Fibroblast of peridontal ligament (primary cell): ENCODE data around the gene CKM.

Experiments used
- DNase-seq: peaks from one replicate; pipeline ENCODE4 v3.0.0-alpha.2; 2010; ENCODE audit errors: extremely low read depth

CKM gene

DNA sequence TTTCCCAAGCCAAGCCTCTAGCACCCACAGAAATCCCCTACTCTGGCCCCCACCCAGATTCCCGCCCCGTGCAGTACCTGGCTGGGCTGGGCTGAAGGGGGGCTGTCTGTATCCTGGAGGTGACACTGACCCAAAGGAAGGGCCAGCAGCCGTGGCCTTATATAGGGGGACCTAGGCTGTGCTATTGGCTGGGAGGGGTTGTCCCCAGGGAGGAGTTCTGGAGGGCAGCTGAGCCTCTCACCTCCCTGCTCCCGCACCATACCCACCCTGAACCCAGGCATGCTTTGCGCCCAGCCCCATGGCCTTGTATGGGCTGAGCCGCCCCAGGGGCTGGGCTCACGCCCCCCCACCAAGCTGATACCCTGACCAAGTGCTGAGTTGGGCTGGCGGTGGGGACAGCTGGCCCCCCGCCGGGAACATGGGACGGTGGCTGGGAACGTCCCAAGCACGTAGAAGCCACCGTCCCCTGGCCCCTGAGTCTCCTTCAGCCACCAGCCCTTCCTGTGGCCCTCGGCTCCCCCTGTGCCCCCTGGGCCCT, at the start of gene CKM:
CKM (minus strand) TSS at position 132 of the 538 bp plus-strand sequence. CDS start 3,162 bp downstream, outside the sequence.
- no peak for DNase-seq

DNA sequence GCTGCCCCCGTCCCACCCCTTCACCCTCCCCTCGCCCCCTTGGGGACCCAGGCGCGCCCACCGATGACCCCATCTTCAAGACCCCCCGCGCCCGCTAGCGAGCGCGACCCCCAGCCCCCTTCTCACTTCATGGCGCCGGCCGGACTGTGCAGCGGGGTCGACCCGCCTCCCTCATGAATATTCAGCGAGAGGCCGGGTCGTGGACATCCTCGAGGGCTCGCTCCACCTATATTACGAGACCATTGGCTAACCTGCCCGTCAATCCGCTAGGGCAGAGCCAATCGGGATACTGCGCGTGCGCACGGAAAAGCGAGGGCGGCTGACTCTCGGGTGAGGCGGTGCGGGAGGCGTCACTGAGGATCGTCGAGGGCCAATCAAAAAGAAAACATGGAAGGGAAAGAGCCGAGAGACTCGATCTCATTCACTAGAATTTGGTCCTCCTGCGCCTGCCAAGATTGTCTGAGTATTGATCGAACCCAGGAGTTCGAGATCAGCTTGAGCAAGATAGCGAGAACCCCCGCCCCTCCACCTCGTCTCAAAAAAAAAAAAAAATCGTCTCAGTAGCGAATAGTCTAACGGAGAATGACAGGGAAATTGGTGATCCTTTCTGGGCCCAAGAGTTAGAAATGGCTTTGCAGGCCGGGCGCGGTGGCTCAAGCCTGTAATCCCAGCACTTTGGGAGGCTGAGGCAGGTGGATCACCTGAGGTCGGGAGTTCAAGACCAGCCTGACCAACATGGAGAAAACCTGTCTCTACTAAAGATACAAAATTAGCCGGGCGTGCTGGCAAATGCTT, 47.9 kb upstream of the CKM start, which contains the start of gene ERCC2:
ERCC2 (minus strand) TSS at position 164 of the 795 bp plus-strand sequence; CDS start at position 131, 33 bp downstream.
- DNase-seq, result peak; percentile 99

DNA sequence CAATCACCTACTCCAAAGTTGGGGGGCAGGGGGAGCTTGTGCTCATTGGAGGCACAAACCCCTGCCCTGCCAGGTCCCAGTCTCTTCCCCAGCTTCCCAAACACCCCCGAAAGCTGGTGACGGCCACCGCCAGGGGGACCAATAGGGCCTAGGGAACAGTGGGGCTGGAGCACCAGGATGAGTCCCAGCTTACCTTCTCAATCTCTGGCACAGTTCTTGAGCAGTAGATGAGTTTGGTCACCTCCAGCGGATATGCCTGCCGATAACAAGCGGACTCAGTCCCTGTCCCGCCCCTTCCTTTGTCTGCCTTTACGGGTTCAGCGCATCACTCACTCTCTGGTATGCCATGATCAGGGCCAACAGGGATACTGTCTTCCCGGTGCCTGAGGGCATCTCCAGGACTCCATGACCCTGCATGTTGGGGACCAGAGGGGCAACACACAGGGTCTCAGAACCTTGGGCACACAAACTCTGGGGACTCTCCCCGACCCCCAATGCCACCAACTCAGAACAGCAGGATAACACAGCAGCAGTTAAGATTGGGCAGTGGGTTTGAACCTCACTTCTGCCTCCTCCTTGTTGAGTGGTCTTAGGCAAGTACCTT, 46.2 kb upstream of the CKM start:
- no peak for DNase-seq

DNA sequence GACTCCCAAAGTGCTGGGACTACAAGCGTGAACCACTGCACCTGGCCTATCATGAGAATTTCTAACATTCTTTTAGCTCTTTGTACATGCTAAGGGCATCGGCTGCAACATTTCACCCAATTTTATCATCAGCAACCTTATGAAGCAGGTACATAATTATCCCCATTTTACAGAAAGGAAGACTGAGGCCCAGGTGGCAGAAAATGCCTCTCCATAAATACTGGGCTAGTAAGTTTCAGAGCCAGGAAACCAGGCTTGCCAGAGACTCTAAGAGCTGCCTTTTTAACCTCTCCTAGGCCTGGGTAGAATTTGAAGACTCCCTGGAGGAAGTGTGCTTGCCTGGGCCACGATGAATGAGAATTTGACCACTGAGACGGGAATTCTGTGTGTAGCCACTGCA, 45.5 kb upstream of the CKM start:
- DNase-seq, result no peak

DNA sequence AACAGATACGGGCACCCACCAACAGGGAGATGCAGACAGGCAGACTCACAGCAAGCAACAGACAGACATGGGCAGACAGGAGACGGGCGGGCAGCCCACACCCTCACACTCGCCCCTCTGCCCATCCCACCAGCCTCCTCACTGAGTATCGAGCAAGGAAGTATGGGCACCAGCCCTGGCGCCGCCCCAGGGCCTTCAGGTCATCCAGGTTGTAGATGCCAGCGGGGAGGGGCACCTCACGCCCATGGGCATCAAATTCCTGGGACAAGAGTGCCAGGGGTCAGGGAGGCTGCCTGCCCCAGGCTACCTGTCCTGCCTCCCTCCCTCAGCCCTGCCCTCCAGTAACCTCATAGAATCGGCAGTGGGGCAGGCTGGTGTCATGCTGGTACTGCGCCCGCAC, 42.0 kb upstream of the CKM start:
- no peak for DNase-seq

DNA sequence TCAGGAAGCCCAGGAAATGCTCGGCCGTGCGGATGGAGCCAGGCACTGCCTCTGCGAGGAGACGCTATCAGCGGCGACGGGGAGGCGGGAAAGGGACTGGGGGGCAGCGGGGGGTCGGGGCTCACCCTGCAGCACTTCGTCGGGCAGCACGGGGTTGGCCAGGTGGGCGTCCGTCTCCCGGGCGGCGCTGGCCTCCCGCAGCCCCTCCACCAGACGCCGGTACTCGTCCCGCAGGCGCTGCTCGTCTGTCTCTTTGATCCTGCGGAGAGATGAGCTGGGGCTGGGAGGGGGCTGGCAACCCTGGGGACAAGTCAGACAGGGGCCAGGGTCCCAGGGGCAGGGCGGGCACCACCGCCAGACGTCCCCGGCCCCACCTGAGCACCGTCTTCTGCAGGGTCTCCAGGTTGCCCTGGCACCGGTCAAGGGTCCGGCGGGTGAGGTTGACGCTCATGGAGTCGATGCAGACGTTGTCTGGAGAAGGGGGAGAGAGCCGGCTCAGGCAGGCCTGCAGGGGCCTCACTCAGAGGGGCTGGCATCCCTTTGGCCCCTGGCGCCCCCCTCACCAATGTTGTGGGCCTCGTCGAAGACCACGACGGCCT, 41.3 kb upstream of the CKM start:
- DNase-seq, result no peak

DNA sequence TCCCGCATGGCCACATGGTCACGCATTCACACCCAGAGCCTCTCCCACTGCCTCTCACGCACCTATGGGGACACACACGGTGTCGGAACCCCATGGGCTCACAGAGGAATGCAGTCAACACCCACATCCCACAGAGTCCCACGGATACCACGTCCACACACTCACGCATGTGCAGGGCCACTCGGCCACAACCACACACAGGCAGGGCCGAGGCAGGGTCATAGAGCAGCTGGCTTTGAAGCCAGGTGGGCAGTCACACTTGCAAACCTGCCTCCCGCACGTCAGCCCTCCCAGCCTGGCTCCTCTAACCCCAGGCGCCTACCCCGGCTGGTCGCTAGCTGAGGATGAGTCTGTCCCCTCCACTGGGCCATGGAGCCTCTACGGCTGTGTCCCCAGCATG, 39.6 kb upstream of the CKM start:
- DNase-seq, result no peak

DNA sequence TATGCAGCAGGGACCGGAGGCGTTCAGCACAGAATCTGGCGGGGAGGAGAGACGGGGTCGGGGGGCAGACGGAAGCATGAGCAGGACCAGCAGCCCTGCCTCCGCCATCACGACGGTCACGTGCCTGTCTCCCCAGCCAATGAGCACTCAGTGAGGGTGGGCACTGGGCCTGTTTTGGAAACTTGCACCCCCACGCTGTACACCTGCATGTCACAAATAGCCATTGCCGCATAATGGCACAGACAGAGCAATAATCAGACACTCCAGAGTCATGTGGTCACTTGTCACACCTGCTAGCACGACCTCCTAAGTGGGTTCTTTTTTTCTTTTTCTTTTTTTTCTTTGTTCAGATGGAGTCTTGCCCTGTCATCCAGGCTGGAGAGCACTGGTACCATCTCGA, 38.9 kb upstream of the CKM start:
- no peak for DNase-seq

DNA sequence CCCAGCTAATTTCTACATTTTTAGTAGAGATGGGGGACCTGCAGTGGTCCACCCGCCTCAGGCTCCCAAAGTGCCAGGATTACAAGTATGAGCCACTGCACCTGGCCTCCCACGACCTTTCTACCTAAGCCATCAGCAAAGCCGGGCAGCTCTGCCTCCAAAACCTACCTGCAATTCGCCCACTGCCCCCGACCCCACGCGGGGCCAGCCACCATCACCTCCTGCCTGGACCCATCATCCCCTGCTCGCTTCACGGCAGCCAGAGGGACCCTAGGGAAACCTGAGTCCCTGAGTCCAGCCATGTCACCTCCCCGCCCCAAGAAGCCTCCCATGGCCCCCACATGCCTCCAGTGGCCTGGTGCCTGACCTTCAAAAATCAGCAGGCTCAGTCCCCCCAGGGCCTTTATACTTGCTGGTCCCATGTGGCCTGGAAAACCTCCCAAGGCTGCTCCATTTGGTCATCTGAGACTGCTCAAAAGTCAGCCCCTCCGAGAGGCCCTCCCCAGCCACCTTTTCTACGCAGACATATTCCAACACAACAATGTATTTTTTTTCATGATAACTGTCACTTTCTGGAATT, 35.6 kb upstream of the CKM start:
- DNase-seq, result no peak

DNA sequence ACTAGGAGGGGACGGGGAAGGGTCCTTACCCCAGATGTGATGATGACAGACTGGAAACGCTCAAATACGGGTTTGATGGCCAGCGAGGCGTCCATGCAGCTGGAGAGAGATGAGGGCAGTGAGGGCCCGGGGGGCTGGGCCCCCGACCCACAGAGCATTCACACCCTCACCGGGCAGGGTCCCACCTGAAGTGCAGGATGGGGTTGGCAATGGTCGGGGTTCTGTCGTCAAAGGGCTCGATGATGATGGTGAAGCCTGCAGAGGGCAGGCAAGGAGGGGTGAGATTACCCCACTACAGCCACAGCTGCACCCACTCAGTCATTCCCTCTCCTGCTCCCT, 34.7 kb upstream of the CKM start:
- no peak for DNase-seq

DNA sequence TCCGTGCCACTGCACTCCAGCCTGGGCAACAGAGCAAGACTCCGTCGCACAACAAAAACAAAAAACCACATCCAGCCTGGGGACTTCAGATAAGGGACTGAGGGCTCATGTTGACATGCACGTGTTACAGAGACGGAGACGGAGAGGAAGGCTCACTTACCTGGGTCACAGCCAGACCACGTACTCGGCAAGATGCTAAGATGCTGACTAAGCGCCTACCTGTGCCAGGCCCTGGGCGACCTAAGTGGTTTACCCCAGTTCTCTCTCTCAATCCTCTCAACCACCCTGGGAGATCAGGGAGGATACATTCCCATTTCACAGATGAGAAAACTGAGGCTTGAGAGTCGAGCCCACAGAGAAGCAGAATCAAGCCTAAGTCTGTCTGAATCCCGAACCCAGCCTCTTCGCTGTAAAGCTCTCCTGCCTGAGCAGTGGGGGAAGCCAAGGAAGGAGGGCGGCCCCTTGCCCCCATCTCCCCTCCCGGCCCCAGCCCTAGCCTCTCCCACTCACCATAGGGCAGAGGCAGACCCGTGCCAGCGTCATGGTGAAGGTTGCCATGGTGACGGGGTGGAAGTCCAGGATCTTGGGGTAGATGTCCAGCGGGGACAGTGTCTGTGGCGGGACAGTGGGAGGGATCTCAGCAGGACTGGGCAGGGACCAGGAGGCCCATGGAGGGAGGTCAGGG, 34.2 kb upstream of the CKM start:
- DNase-seq, result no peak

DNA sequence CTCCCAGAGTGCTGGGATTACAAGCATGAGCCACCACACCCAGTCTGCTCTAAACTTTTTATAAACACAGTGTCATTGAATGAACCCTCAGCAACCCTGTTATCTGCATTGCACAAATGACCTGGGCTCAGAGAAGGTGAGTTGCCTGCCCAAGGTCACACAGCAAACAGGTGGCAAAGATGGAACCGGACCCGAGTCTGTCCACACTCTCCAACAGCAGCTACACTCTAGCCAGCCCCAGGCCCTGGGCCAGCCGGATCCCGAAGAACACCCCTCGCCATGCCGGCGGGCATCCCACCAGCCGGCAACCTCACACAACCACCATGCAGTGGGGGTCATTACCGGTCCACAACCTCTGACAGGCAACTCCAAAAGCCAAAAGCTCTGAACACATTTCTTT, 33.2 kb upstream of the CKM start:
- no peak for DNase-seq

DNA sequence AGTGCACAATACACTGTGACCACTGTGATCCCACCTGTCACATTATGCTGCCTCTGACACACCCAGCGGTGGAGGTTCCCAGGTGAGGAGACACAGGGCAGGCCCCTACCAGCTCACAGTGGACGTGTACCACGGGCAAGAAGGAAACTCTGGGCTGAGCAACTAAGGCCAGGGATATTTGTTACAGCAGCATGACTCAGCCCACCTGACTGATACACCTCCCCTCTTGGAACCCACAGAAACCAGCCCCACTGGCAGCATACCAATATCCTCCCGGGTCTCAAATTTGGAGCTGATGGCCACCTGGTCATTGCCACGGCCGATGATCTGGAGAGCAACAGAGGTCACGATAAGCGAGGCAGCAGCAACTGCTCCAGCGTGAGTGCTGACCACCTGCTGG, 32.7 kb upstream of the CKM start:
- DNase-seq, result no peak

DNA sequence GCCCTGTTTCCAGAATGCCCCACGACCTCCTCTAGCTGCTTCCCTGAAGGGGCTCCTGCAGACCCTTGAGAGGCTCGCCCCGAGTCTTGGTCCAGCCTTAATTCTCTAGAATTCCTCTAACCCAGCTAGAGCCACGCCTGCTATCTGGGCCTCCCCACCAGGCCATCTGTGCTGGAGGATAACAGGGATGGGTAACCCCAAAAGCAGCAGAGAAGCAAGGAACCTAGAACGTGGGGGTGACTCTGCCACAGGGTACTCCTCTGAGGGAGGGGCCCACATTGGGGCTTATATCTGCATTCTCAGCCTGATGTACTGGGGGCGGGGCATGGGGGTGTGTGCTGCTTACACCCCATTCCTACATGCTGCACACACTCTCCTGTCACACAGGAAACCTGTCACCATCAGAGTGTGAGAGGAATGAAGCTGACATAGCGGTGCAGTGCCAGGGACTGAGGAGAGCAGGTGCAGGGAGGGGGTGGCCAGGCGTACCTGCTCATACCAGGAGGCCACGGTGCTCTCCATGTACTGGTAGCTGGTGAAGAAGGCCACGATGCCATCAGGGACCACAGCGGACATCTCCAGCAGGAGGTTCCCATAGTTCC, 31.7 kb upstream of the CKM start:
- DNase-seq, result no peak

DNA sequence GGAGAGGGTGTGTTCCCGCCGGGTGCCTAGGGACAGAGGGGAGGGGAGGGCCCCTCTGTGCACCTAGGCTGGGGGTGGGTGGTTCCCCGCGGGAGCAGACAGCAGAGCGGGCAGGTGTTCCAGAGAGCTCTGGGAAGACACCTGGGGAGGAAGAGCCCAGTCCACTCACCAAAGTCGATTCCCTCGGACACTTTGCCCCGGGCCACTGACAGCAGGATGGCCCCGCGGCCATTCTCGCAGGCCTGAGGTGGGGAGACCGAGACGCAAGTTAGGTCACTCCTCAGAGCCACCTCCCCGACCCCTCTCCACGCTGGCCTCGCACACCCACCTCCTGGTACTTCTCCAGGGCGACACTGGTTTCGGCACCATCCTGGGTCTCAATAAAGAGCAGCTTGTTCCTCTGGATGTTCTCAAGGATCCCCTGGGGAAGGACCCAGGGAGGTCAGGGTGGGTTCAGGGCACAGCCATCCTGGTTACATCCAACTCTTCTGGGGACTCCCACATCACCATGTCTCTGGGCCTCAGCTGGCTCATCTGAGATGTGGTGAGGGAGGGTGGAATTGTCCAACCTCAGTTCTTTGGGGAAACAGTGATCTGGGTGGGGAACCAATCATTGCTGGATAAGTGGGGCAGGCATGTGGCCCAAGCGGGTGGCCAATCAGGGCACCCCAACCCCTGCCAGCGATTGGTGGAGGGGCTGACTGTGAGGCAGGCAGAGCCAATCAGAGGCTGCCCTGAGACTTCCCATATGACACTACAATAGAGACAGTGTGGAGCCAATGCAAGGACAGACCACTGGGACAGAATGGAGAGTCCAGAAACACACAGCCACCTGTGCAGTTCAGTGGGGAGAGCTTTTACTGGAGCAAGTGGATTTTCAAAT, 30.5 kb upstream of the CKM start:
- DNase-seq, result no peak

DNA sequence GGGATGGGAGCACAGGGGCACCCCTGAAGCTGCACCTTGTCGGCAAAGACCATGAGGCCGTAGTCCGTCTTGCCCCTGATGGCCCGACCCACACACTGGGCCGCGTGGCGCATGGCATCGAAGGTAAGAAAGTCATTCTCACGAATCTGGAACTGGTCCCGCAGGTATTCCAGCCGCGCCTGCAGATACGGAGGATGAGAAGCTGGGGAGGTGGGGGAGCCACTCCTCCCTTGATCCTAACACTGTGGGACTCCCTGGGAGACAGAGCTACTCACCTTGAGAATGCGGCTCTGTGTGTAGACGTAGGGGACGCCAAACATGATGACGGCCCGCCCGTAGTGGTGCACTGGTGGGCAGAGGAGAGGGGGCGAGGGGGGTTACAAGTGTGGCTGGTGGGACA, 29.8 kb upstream of the CKM start:
- no peak for DNase-seq

DNA sequence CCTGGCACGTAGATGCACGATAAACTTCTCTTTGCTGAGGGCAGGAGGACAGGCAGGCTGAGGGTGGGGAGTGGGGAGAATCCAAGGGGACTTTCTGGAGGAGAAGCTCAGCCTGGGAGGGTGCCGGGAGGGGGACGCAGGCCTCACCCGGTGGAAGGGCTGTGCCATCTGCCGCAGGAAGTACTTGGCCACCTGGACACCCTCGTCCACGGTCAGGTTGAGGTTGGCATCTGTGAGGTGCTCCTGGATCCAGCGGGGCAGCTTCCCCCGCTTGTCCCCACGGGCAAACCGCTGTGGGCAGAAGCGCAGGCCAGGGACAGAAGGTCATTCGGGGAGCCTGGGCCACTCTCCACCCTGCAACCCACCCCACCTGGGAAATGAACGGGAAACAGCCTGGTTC, 29.4 kb upstream of the CKM start:
- no peak for DNase-seq

DNA sequence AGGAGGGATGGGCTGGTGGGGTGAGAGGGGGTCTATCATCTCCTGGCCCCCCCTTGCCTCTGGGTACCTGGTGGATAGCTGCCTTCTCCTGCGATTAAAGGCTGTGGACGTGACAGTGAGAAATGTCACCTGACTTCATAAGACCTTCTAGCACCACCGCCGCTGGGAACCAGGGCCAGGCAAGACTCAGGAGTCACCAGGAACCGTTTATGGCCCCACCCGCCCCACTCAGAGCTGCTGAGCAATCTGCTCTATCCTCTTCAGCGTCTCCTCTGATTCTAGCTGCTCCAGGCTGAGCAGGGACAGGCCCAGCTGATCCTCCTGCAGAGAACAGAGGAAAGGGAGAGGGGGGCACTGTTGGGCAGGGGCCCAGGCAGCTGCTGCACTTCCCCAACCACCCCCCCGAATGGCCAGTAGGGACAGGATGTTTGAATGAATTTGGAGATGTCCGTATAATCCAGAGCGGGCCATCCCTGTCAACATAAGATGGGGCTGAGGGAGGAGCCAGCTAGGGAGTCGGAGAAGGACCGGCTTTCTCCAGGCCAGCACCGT, 28.8 kb upstream of the CKM start:
- no peak for DNase-seq

DNA sequence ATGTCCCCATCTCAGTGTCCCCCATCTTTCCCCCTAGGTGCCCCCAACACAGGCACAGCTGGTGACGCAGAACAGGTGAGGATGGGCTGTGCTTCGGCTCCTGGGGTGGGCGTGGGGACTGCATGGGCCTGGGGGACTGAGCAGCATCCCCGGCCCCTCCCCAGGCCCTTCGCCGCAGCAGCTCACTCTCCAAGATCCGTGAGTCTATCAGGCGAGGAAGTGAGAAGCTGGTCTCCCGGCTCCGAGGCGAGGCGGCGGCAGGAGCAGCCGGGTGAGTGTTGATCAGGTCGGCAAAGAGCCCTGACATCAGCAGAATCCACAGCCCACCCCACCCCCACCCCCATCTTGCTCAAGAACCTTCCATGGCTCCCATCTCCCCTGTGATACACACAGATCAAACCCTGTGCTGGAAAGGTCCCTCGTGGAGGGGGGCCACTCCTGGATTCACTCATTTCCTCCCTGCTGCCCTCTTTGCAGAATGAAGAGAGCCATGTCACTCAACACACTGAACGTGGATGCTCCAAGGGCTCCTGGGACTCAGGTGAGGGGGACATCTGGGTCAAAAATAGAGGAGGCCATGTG, 27.9 kb upstream of the CKM start:
- DNase-seq, result no peak

DNA sequence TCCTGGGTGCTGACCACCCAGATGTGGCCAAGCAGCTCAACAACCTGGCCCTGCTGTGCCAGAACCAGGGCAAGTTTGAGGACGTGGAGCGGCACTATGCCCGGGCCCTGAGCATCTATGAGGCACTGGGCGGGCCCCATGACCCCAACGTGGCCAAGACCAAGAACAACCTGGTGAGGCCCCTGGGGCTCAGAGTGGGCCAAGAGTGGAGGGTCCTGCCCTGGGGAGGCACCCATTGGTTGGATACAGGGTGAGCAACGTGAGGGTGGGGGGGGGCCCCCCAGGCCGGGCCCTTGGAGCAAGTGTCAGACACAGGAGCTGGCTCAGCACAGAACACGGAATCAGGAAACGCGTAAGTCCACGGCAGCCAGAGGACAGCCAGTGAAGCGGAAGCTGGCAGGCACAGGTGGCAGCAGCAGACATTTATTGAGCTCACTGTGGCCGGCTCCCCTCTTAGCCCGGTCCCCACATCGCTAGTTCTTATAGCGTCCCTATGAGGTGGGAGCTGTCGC, 26.8 kb upstream of the CKM start:
- no peak for DNase-seq
